ENCODE data around the gene BACH1. TPM values are rescaled to one million over a fixed set of nuclear protein-coding genes. Genes with fewer than 3 reads are reported as not detected.

Gene BACH1
- polyA plus RNA-seq, 1 of the 3 experiments (the other 2 are of a cell fraction) = 18.1 TPM

- Histone ChIP-seq H3K27ac (ENCODE audit: low read depth in 2 of 2, low read length in 1 of 2) (no peak overlapping the region), H3K79me2 (ENCODE audit: insufficient read depth) (peaks cover 100% of the 10 kb centered on the region), H3K36me3 (replicated peaks in 1 of 2; ENCODE audit: control insufficient read depth in 1 of 2, insufficient read depth in 2 of 2, low read length in 1 of 2) (peaks cover 6 to 50% of the 10 kb centered on the region in 2 experiments), H3K4me3 (ENCODE audit: low read depth in 2 of 2, low read length in 1 of 2) (no peak overlapping the region), H3K27me3 (ENCODE audit: insufficient read depth) (no peaks in the 10 kb centered on the region), H3K9me2 (no peaks in the 10 kb centered on the region), H3K9me3 (no peaks in the 10 kb centered on the region), H3F3A (replicated peaks; ENCODE audit: insufficient read depth) (no peaks in the 10 kb centered on the region), H3K4me1 (ENCODE audit: control insufficient read depth in 1 of 2, insufficient read depth in 2 of 2, low read depth in 1 of 2, low read length in 1 of 2) (peaks cover 0 to 38% of the 10 kb centered on the region in 2 experiments; a peak in 2 of 4 replicates), H2AFZ (ENCODE audit: low read depth) (no peak overlapping the region), H4K20me1 (ENCODE audit: insufficient read depth) (peaks cover 98% of the 10 kb centered on the region), H3K4me2 (no peak overlapping the region), H3K9ac (no peak overlapping the region)
- TF ChIP-seq YY1 (IDR thresholded peaks at IDR 0.05; ENCODE audit: low read depth) (no peak), IRF3 (IDR thresholded peaks at IDR 0.05; ENCODE audit: low read depth, low read length) (no peak), POLR2AphosphoS5 (IDR thresholded peaks at IDR 0.05; ENCODE audit: low read depth, low read length) (no peak), REST (IDR thresholded peaks at IDR 0.05; ENCODE audit: low read depth, low read length) (no peak)
- CTCF ChIA-PET = no interaction called here
- POLR2A ChIA-PET = no interaction called here
- WGBS (ENCODE audit: low lambda C conversion rate) = 94% methylated on average over 2 of the region's 2 CpGs
- no peak for DNase-seq
These were observed 11.0 kb downstream of the BACH1 start for GRCh38 chr21:29309703-29310102.

- H4K20me1 ChIP-seq (ENCODE audit: insufficient read depth) = peaks cover 100% of the 10 kb centered on the region
- H3K4me1 ChIP-seq (ENCODE audit: control insufficient read depth in 1 of 2, insufficient read depth in 2 of 2, low read depth in 1 of 2, low read length in 1 of 2) = peaks cover 3 to 50% of the 10 kb centered on the region in 2 experiments; a peak in 3 of 4 replicates
- H3K4me2 ChIP-seq = no peak overlapping the region
- 100% methylated on average over 2 of the region's 2 CpGs for WGBS (ENCODE audit: low lambda C conversion rate)
- no peaks in the 10 kb centered on the region for H3K27me3 ChIP-seq (ENCODE audit: insufficient read depth)
- H3K9me2 ChIP-seq = no peaks in the 10 kb centered on the region
- H2AFZ ChIP-seq (ENCODE audit: low read depth) = no peak overlapping the region
- H3K36me3 ChIP-seq (replicated peaks in 1 of 2; ENCODE audit: control insufficient read depth in 1 of 2, insufficient read depth in 2 of 2, low read length in 1 of 2) = peaks cover 3 to 52% of the 10 kb centered on the region in 2 experiments
- H3F3A ChIP-seq (replicated peaks; ENCODE audit: insufficient read depth) = peaks cover 6% of the 10 kb centered on the region
- no peak overlapping the region for H3K9ac ChIP-seq
- H3K4me3 ChIP-seq (ENCODE audit: low read depth in 2 of 2, low read length in 1 of 2) = no peak overlapping the region
- ChIA-PET POLR2A (no interaction called here), CTCF (no interaction called here)
- peaks cover 100% of the 10 kb centered on the region for H3K79me2 ChIP-seq (ENCODE audit: insufficient read depth)
- H3K9me3 ChIP-seq = no peaks in the 10 kb centered on the region
- DNase-seq = no peak
- H3K27ac ChIP-seq (ENCODE audit: low read depth in 2 of 2, low read length in 1 of 2) = no peak overlapping the region
- TF ChIP-seq PBX3 (IDR thresholded peaks at IDR 0.05) = no peak
- no peak for TF ChIP-seq TAF1 (IDR thresholded peaks at IDR 0.05; ENCODE audit: borderline replicate concordance, low read depth, low read length)
- no peak for TF ChIP-seq YY1 (IDR thresholded peaks at IDR 0.05; ENCODE audit: low read depth)
- no peak for TF ChIP-seq ELF1 (IDR thresholded peaks at IDR 0.05)
- no peak for TF ChIP-seq GABPA (IDR thresholded peaks at IDR 0.05; ENCODE audit: low read depth)
- TF ChIP-seq CTCF (IDR thresholded peaks at IDR 0.05) = no peak
- TF ChIP-seq NRF1 (IDR thresholded peaks at IDR 0.05; ENCODE audit: low read depth, low read length) = no peak
- TF ChIP-seq USF1 (IDR thresholded peaks at IDR 0.05; ENCODE audit: borderline replicate concordance, low read depth) = no peak
- no peak for TF ChIP-seq TEAD4 (IDR thresholded peaks at IDR 0.05; ENCODE audit: borderline replicate concordance, insufficient read depth)
- TF ChIP-seq IRF3 (IDR thresholded peaks at IDR 0.05; ENCODE audit: low read depth, low read length) = no peak
- TF ChIP-seq RXRA (IDR thresholded peaks at IDR 0.05; ENCODE audit: borderline replicate concordance, low read depth) = no peak
These were observed 13.1 kb downstream of the BACH1 start for GRCh38 chr21:29311802-29312201.
